Body of pancreas (tissue), 4 donors: Measurements from ENCODE around the gene PLAC8. TPM values are rescaled to one million over a fixed set of nuclear protein-coding genes. Genes with fewer than 3 reads are reported as not detected.

Source experiments
- ATAC-seq: fragments of 150-250 bp; one replicate; pipeline ENCODE4 v1.9.1; 2016
- DNase-seq, 4 donors: peaks; one replicate each; pipeline ENCODE4 v3.0.0-alpha.2; 2019
- H3K27ac ChIP-seq, 4 donors: fragments of 200-600 bp; sonication (generic); 1 replicate in 3 of 4; 2 replicates in 1 of 4; pipeline versions ENCODE4 v1.5.1 to v1.6.1; 2016 to 2019; ENCODE audit warnings: mild to moderate bottlenecking in 1 of 4, mixed read lengths in 1 of 4, moderate library complexity in 1 of 4
- H3K27me3 ChIP-seq, 2 donors: fragments of 200-600 bp; sonication (generic); one replicate each; pipeline ENCODE4 v1.6.0; 2016; ENCODE audit warnings: mild to moderate bottlenecking in 1 of 2
- H3K36me3 ChIP-seq, 2 donors: fragments of 200-600 bp; sonication (generic); replicated peaks in 1 of 2; 2 replicates each; pipeline ENCODE4 v1.5.1; 2016; ENCODE audit warnings: low read depth in 2 of 2; ENCODE audit not compliant: insufficient read depth in 1 of 2
- H3K4me1 ChIP-seq: fragments of 200-600 bp; sonication (generic); one replicate; pipeline ENCODE4 v1.6.0; 2016
- H3K4me3 ChIP-seq, 2 donors: fragments of 200-600 bp; sonication (generic); 1 replicate in 1 of 2; 2 replicates in 1 of 2; pipeline ENCODE4 v1.5.1; 2016 to 2019
- H3K9me3 ChIP-seq, 3 donors: fragments of 200-600 bp; sonication (generic); 1 replicate in 2 of 3; 2 replicates in 1 of 3; pipeline ENCODE4 v1.5.1; 2016
- CTCF ChIP-seq, 7 experiments: fragments of 450-650 bp in 4 of 7; fragments of 200-600 bp in 3 of 7; sonication (generic) in 3 of 7; IDR thresholded peaks; one replicate each; pipeline ENCODE4 v1.5.1; 2016 to 2019; ENCODE audit warnings: antibody characterized with exemption in 7 of 7
- POLR2A ChIP-seq, 3 donors: fragments of 450-650 bp; IDR thresholded peaks; one replicate each; pipeline ENCODE4 v1.6.1; 2016; ENCODE audit warnings: antibody characterized with exemption in 3 of 3, mild to moderate bottlenecking in 2 of 3
- WGBS, 2 donors: methylation state at CpG; one replicate each; pipeline ENCODE4 v1.1.5; 2017; 5-methylcytosine and 5-hydroxymethylcytosine counted together
- intact Hi-C: fragments of 100-400 bp; cut with DNase I; formaldehyde crosslinking; loops from one replicate; pipeline ENCODE4 v1.15.1; 2023
- total RNA-seq, 2 donors: library from RNA; depleted of rRNA; stranded (reverse); fragments of >200 nt; gene quantifications; one replicate each; pipeline ENCODE4 v1.1.0, GENCODE V29; 2016

The PLAC8 gene
- total RNA-seq, 2 donors from 2014 or later, result 2.6 TPM; not detected in 1

GRCh38 chr4:83121246-83121645, 6.7 kb upstream of the PLAC8 start:
- no peak for ATAC-seq
- no peaks in the 10 kb centered on the region for H3K9me3 ChIP-seq
- no peak for DNase-seq
- no peak overlapping the region for H3K4me3 ChIP-seq
- H3K36me3 ChIP-seq, result no peaks in the 10 kb centered on the region
- H3K4me1 ChIP-seq, result no peaks in the 10 kb centered on the region
- 64 to 78% methylated on average over 5 of the region's 5 CpGs for WGBS, 2 donors
- H3K27ac ChIP-seq, result no peak overlapping the region
- no peak for TF ChIP-seq POLR2A (IDR thresholded peaks at IDR 0.05)
- no peak for TF ChIP-seq CTCF (IDR thresholded peaks at IDR 0.05)
- no peaks in the 10 kb centered on the region for H3K27me3 ChIP-seq
- intact Hi-C loops, result no loop called here

GRCh38 chr4:83118869-83119268, 4.3 kb upstream of the PLAC8 start:
- WGBS, 2 donors, result 75 to 76% methylated on average over 2 of the region's 2 CpGs
- TF ChIP-seq POLR2A (IDR thresholded peaks at IDR 0.05) (no peak), CTCF (IDR thresholded peaks at IDR 0.05) (no peak)
- no peaks in the 10 kb centered on the region for H3K4me1 ChIP-seq
- no peaks in the 10 kb centered on the region for H3K9me3 ChIP-seq
- no peaks in the 10 kb centered on the region for H3K36me3 ChIP-seq
- ATAC-seq, result no peak
- H3K27ac ChIP-seq, result no peak overlapping the region
- H3K27me3 ChIP-seq, result no peaks in the 10 kb centered on the region
- no peak overlapping the region for H3K4me3 ChIP-seq
- DNase-seq, result no peak
- intact Hi-C loops, result no loop called here

GRCh38 chr4:83115656-83116285, 1.2 kb upstream of the PLAC8 start:
- Histone ChIP-seq H3K4me1 (peaks cover 3% of the 10 kb centered on the region), H3K9me3 (no peaks in the 10 kb centered on the region), H3K36me3 (no peaks in the 10 kb centered on the region), H3K4me3 (no peak overlapping the region), H3K27ac (no peak overlapping the region), H3K27me3 (no peaks in the 10 kb centered on the region)
- 67 to 90% methylated on average over 8 of the region's 8 CpGs for WGBS, 2 donors
- ATAC-seq (no peak), DNase-seq (no peak)
- no peak for TF ChIP-seq CTCF (IDR thresholded peaks at IDR 0.05)
- TF ChIP-seq POLR2A (IDR thresholded peaks at IDR 0.05), result no peak
- intact Hi-C loops, result no loop called here

- TF ChIP-seq CTCF (IDR thresholded peaks at IDR 0.05) (no peak), POLR2A (IDR thresholded peaks at IDR 0.05) (no peak)
- H3K4me1 ChIP-seq, result peaks cover 6% of the 10 kb centered on the region
- intact Hi-C loops, result no loop called here
- DNase-seq (no peak), ATAC-seq (no peak)
- H3K27me3 ChIP-seq, result no peaks in the 10 kb centered on the region
- no peak overlapping the region for H3K27ac ChIP-seq
- no peaks in the 10 kb centered on the region for H3K9me3 ChIP-seq
- no peaks in the 10 kb centered on the region for H3K36me3 ChIP-seq
- no peak overlapping the region for H3K4me3 ChIP-seq
Observed at GRCh38 chr4:83115000-83115399, 471 bp upstream of the PLAC8 start.

GRCh38 chr4:83113429-83113786, 1.1 kb downstream of the PLAC8 start:
- ATAC-seq (no peak), DNase-seq (no peak)
- no peak overlapping the region for H3K27ac ChIP-seq
- no peaks in the 10 kb centered on the region for H3K9me3 ChIP-seq
- H3K27me3 ChIP-seq, result no peaks in the 10 kb centered on the region
- no peak for TF ChIP-seq POLR2A (IDR thresholded peaks at IDR 0.05)
- TF ChIP-seq CTCF (IDR thresholded peaks at IDR 0.05), result no peak
- H3K4me3 ChIP-seq, result no peak overlapping the region
- 41 to 58% methylated on average over 3 of the region's 3 CpGs for WGBS, 2 donors
- intact Hi-C loops, result no loop called here
- H3K36me3 ChIP-seq, result no peaks in the 10 kb centered on the region
- peaks cover 13% of the 10 kb centered on the region for H3K4me1 ChIP-seq
